ENCODE data around the gene SF3A2. TPM values are rescaled to one million over a fixed set of nuclear protein-coding genes. Genes with fewer than 3 reads are reported as not detected.

Gene SF3A2
- 10 to 100 TPM; 21.4 to 84.0 (median 51.8) TPM for total RNA-seq

- Histone ChIP-seq H3K9me3 (no peaks in the 10 kb centered on the region), H3K27ac (peak within 1 kb of the TSS; percentile 93 to 99 (median 98)), H3K4me1 (peaks cover 0 to 83% (median 59%) of the 10 kb centered on the region in 4 donors), H3K4me3 (peak within 1 kb of the TSS; percentile 72 to 95 (median 92)), H3K36me3 (peaks cover 0 to 25% (median 0%) of the 10 kb centered on the region in 3 donors), H3K27me3 (no peaks in the 10 kb centered on the region)
- DNase-seq (ENCODE audit: low spot score in 2 of 2), result peak; percentile 92 to 95
- 0% methylated on average over 42 to 72 of the region's 80 CpGs for WGBS, 2 donors
- peak; percentile 65 to 78 for TF ChIP-seq POLR2A (IDR thresholded peaks at IDR 0.05)
- peak; percentile 82 to 95 for TF ChIP-seq EP300 (IDR thresholded peaks at IDR 0.05)
- TF ChIP-seq CTCF (IDR thresholded peaks at IDR 0.05), result peak; percentile 99 to 100 (median 100)
Observed at GRCh38 chr19:2236314-2237050, at the start of gene SF3A2, which contains the start of gene PLEKHJ1. Gene SF3A2, plus strand, starts transcription at chr19:2236824. Its CDS starts 6,595 bp downstream, at chr19:2243419. Gene PLEKHJ1, minus strand, starts transcription at chr19:2236329. Its CDS starts 81 bp downstream, at chr19:2236248.

GRCh38 chr19:2187159-2187558 lies 49.5 kb upstream of the SF3A2 start:
- no peak for DNase-seq (ENCODE audit: low spot score in 2 of 2)
- Histone ChIP-seq H3K36me3 (peaks cover 0 to 50% (median 5%) of the 10 kb centered on the region in 3 donors), H3K4me3 (no peak overlapping the region), H3K9me3 (no peaks in the 10 kb centered on the region), H3K27ac (peak overlapping the region in 3 of 4 donors; percentile 62 to 85 (median 83)), H3K4me1 (peaks cover 0 to 78% (median 30%) of the 10 kb centered on the region in 4 donors), H3K27me3 (no peaks in the 10 kb centered on the region)
- TF ChIP-seq CTCF (IDR thresholded peaks at IDR 0.05) (no peak), EP300 (IDR thresholded peaks at IDR 0.05) (no peak), POLR2A (IDR thresholded peaks at IDR 0.05) (no peak)
- 71 to 74% methylated on average over 7 to 12 of the region's 13 CpGs for WGBS, 2 donors

GRCh38 chr19:2188708-2189385 lies 47.8 kb upstream of the SF3A2 start:
- Histone ChIP-seq H3K4me1 (peaks cover 0 to 65% (median 30%) of the 10 kb centered on the region in 4 donors), H3K27me3 (no peaks in the 10 kb centered on the region), H3K4me3 (no peak overlapping the region), H3K36me3 (peaks cover 0 to 58% (median 5%) of the 10 kb centered on the region in 3 donors), H3K9me3 (no peaks in the 10 kb centered on the region), H3K27ac (peak overlapping the region in 2 of 4 donors; percentile 13 to 85)
- WGBS, 2 donors, result 80 to 94% methylated on average over 11 to 15 of the region's 19 CpGs
- DNase-seq (ENCODE audit: low spot score in 2 of 2), result no peak
- no peak for TF ChIP-seq CTCF (IDR thresholded peaks at IDR 0.05)
- no peak for TF ChIP-seq POLR2A (IDR thresholded peaks at IDR 0.05)
- TF ChIP-seq EP300 (IDR thresholded peaks at IDR 0.05), result no peak

GRCh38 chr19:2189880-2190279 lies 46.7 kb upstream of the SF3A2 start:
- Histone ChIP-seq H3K27me3 (no peaks in the 10 kb centered on the region), H3K36me3 (peaks cover 0 to 63% (median 5%) of the 10 kb centered on the region in 3 donors), H3K9me3 (no peaks in the 10 kb centered on the region), H3K4me3 (no peak overlapping the region), H3K27ac (peak overlapping the region in 2 of 4 donors; percentile 25 to 85), H3K4me1 (peaks cover 0 to 59% (median 26%) of the 10 kb centered on the region in 4 donors)
- 76 to 78% methylated on average over 9 to 14 of the region's 16 CpGs for WGBS, 2 donors
- TF ChIP-seq POLR2A (IDR thresholded peaks at IDR 0.05), result no peak
- no peak for TF ChIP-seq EP300 (IDR thresholded peaks at IDR 0.05)
- TF ChIP-seq CTCF (IDR thresholded peaks at IDR 0.05), result no peak
- no peak for DNase-seq (ENCODE audit: low spot score in 2 of 2)
